Activated T-helper 2 cell treated with anti-CD3 and anti-CD28 coated beads, Interferon-gamma antibody, Interleukin-2, Interleukin-4, amounts not matched to agents 10 μg/mL and 5 μg/mL and 100 μg/mL, durations not matched to agents 14 hours and 24 hours and 36 hours (primary cell): ENCODE measurements around the gene TRIM32. TPM values are rescaled to one million over a fixed set of nuclear protein-coding genes. Genes with fewer than 3 reads are reported as not detected.
A peak's percentile ranks its signal among the peaks of the same experiment; 100 is the strongest.

ENCODE experiments used
- DNase-seq: peaks from one replicate; pipeline ENCODE4 v3.0.0; 2021; ENCODE audit warnings: low spot score
- H3K27ac Mint-ChIP-seq: one replicate; pipeline ENCODE4 v1.8.0; 2021; ENCODE audit warnings: mixed read lengths
- H3K27me3 Mint-ChIP-seq: one replicate; pipeline ENCODE4 v1.8.0; 2021; ENCODE audit warnings: low read depth, mixed read lengths
- H3K36me3 Mint-ChIP-seq: one replicate; pipeline ENCODE4 v1.8.0; 2021; ENCODE audit warnings: low read depth, mixed read lengths
- H3K4me1 Mint-ChIP-seq: one replicate; pipeline ENCODE4 v1.8.0; 2021; ENCODE audit warnings: low read depth, mixed read lengths
- H3K4me3 Mint-ChIP-seq: one replicate; pipeline ENCODE4 v1.8.0; 2021; ENCODE audit warnings: low read depth, mild to moderate bottlenecking, moderate library complexity, mixed read lengths
- H3K9me3 Mint-ChIP-seq: one replicate; pipeline ENCODE4 v1.8.0; 2021; ENCODE audit warnings: mixed read lengths
- intact Hi-C: fragments of 100-400 bp; cut with micrococcal nuclease; formaldehyde crosslinking; loops from one replicate; pipeline ENCODE4 v1.15.1; 2023
- total RNA-seq: library from RNA; stranded (reverse); gene quantifications from 2 replicates; pipeline ENCODE4 v1.2.3, GENCODE V29; 2022

The TRIM32 gene
- total RNA-seq, 1 donor from 2014 or later, result 15.7 TPM

DNA sequence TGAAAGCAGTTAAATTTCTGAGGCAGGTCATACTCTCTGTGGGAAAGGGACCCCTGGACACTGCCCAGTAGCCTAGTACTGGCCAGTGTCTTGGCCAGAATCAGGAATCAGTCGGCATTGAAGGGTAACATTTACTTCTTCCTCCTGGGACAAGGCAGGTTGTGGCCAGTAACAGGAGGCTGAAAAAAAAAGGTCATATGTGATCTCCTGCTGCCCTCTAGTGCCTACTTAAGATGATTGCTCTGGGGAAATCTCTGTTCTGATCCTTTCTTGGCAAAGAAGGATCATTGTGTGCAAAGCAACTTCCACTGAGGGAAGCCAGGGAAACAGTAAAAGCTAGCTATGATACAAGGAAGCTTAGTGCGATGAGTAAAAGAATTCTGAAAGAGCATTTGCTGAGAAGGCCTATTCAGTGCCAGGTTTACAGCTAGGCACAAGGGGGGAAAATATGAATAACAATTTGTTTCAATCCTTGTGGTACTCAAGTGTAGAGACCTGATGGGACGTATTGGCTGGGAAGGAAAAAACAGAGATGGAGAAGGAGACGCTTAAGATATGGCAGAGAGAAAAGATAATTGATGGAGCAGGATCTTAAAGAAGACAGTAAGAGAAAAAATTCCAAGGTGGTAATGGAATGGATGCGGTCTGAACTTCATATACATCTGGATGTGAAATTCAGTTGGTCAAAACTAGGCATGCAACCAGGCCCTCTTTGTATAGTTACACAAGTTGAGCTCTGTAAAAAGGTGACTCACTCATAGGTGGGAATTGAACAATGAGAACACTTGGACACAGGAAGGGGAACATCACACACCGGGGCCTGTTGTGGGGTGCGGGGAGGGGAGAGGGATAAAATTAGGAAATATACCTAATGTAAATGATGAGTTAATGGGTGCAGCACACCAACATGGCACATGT is 25.8 kb upstream of the TRIM32 start:
- Mint-ChIP-seq H3K27ac (no peak overlapping the region), H3K27me3 (no peaks in the 10 kb centered on the region), H3K4me1 (no peaks in the 10 kb centered on the region), H3K4me3 (no peak overlapping the region), H3K9me3 (no peaks in the 10 kb centered on the region), H3K36me3 (no peaks in the 10 kb centered on the region)
- DNase-seq, result no peak
- intact Hi-C loops, result loop anchor here (2.0 to 10.0 kb wide), 3 partner anchors 72 to 1069 kb away; partner anchors contain the start of gene PAPPA

DNA sequence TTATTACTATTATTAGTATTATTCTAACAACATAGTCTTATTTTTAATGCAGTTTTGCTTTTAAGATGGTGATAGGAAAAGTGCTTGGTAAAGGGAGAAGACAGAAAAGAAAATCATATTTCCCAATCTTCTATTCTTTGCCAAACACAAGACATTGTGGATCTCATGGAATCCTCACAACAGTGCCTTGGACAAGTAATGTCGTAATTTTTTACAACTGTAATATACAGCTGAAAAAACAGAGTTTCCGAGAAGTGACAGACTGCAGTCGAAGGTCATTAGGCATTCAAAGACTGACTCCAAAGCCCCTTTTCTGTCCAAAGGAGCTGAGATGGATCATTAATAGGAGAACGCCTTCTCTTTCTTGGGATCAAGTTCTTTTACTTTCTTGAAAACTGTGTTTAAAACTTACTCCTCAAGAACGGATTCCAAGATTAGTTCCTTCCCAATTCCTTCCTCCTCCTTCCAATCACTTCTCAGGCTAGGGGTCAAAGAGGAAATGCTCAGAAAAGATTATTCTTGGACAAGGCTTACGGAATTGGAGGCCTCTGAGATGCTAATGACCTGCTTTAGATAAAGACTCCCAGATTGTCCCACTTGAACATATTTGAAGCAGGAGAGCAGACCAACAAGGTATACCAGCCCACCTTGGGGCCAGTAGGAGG is 24.3 kb upstream of the TRIM32 start:
- no peaks in the 10 kb centered on the region for H3K36me3 Mint-ChIP-seq
- H3K27ac Mint-ChIP-seq, result no peak overlapping the region
- intact Hi-C loops, result loop anchor here (5.0 to 10.0 kb wide), 2 partner anchors 508 to 1070 kb away; partner anchors contain the start of gene PAPPA
- H3K27me3 Mint-ChIP-seq, result no peaks in the 10 kb centered on the region
- no peaks in the 10 kb centered on the region for H3K4me1 Mint-ChIP-seq
- no peak overlapping the region for H3K4me3 Mint-ChIP-seq
- no peaks in the 10 kb centered on the region for H3K9me3 Mint-ChIP-seq
- DNase-seq, result no peak

DNA sequence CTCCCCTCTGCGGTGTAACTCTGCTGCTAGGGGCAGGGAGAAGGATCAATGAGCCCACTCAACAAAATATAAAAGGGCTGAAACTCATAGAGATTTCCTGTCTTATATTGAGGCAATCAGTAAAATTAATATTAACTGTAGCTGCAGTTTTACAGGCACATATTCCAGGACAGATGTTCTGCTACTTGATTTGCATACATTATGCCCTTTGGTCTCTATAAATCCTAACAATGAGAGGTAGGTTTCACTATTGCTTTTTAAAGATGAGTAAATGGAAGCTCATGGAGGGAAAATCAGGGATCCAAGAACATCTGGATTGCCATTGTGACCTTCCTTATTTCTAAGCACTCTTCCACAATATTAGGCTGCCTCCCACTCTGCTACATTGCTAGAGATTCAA is 23.5 kb upstream of the TRIM32 start:
- Mint-ChIP-seq H3K9me3 (no peaks in the 10 kb centered on the region), H3K27me3 (no peaks in the 10 kb centered on the region), H3K4me3 (no peak overlapping the region), H3K36me3 (no peaks in the 10 kb centered on the region), H3K4me1 (no peaks in the 10 kb centered on the region), H3K27ac (no peak overlapping the region)
- intact Hi-C loops, result loop anchor here (5.0 to 10.0 kb wide), 2 partner anchors 509 to 1071 kb away; partner anchors contain the start of gene PAPPA
- no peak for DNase-seq

GRCh38 chr9:116668970-116669695 is 18.0 kb upstream of the TRIM32 start:
- H3K27me3 Mint-ChIP-seq, result no peaks in the 10 kb centered on the region
- no peaks in the 10 kb centered on the region for H3K36me3 Mint-ChIP-seq
- intact Hi-C loops, result loop anchor here (10.0 kb wide), 1 partner anchor 514 kb away; the partner anchor contains the start of gene PAPPA
- no peak overlapping the region for H3K27ac Mint-ChIP-seq
- no peak for DNase-seq
- H3K9me3 Mint-ChIP-seq, result peaks cover 14% of the 10 kb centered on the region
- H3K4me3 Mint-ChIP-seq, result no peak overlapping the region
- no peaks in the 10 kb centered on the region for H3K4me1 Mint-ChIP-seq

DNA sequence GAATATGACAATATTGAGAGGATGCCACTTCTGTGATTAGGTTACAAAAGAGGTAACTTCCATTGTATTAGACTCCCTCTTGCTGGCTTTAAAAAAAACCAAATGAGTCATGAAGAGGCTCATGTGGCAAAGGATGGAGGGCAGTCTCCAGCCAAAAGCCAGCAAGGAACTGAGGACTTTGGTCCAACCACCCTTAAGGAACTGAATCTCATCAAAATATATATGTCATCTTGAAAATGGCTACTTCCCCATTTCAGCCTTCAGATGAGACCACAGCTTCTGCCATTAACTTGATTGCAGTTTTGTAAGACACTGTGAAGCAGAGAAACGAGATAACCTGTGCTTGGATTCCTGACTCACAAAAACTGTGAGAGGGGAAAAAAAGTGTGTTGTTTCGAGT is 15.5 kb upstream of the TRIM32 start:
- Mint-ChIP-seq H3K4me1 (no peaks in the 10 kb centered on the region), H3K27ac (no peak overlapping the region), H3K9me3 (peaks cover 14% of the 10 kb centered on the region), H3K27me3 (no peaks in the 10 kb centered on the region), H3K36me3 (no peaks in the 10 kb centered on the region), H3K4me3 (no peak overlapping the region)
- DNase-seq, result no peak
- intact Hi-C loops, result no loop called here

- intact Hi-C loops, result no loop called here
- no peak for DNase-seq
- Mint-ChIP-seq H3K27ac (no peak overlapping the region), H3K9me3 (peaks cover 14% of the 10 kb centered on the region), H3K27me3 (no peaks in the 10 kb centered on the region), H3K36me3 (no peaks in the 10 kb centered on the region), H3K4me1 (no peaks in the 10 kb centered on the region), H3K4me3 (no peak overlapping the region)
Measured at GRCh38 chr9:116673375-116673774, 13.7 kb upstream of the TRIM32 start.

- no peak for DNase-seq
- Mint-ChIP-seq H3K27ac (no peak overlapping the region), H3K4me3 (no peak overlapping the region), H3K36me3 (no peaks in the 10 kb centered on the region), H3K27me3 (no peaks in the 10 kb centered on the region), H3K9me3 (peaks cover 14% of the 10 kb centered on the region), H3K4me1 (no peaks in the 10 kb centered on the region)
- intact Hi-C loops, result no loop called here
Measured at GRCh38 chr9:116674210-116674980, 12.7 kb upstream of the TRIM32 start.

DNA sequence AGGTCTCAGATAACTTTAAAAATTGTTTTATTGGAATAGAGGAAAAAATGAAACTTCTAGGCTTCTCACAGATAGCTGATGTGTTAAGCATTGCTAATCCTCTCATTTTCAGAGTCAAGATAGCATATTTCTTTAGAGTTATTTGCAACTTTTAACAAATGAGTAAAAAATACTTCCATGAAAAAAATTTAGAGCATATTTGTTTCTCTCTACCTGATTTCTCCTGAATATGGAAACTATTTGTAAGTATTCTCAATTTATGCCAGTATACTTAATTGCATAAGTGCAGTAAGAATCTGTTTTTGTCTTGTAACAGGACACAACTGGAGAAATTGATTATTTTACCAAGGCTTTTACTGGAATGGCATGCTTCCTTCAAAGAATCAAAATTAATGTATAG is 3.6 kb upstream of the TRIM32 start:
- Mint-ChIP-seq H3K4me1 (peaks cover 20% of the 10 kb centered on the region), H3K27me3 (no peaks in the 10 kb centered on the region), H3K9me3 (peaks cover 12% of the 10 kb centered on the region), H3K4me3 (no peak overlapping the region), H3K36me3 (peaks cover 9% of the 10 kb centered on the region), H3K27ac (no peak overlapping the region)
- no peak for DNase-seq
- intact Hi-C loops, result no loop called here

DNA sequence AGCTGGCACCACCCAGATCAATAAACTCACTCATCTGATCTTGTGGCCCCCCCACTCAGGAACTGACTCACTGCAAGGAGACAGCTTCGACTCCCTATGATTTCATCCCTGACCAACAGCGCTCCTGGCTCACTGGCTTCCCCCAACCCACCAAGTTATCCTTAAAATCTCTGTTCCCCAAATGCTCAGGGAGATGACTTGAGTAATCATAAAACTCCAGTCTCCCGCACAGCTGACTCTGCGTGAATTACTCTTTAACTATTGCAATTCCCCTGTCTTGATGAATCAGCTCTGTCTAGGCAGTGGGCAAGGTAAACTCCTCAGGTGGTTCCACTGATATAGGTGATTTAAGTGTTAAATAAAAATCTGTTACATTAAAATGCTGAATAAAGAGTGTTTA is 1.9 kb upstream of the TRIM32 start:
- peaks cover 32% of the 10 kb centered on the region for H3K4me1 Mint-ChIP-seq
- intact Hi-C loops, result no loop called here
- no peak overlapping the region for H3K27ac Mint-ChIP-seq
- H3K9me3 Mint-ChIP-seq, result peaks cover 12% of the 10 kb centered on the region
- no peak for DNase-seq
- peaks cover 12% of the 10 kb centered on the region for H3K36me3 Mint-ChIP-seq
- no peaks in the 10 kb centered on the region for H3K27me3 Mint-ChIP-seq
- H3K4me3 Mint-ChIP-seq, result no peak overlapping the region

GRCh38 chr9:116686135-116686534 is 970 bp upstream of the TRIM32 start:
- Mint-ChIP-seq H3K9me3 (peaks cover 12% of the 10 kb centered on the region), H3K27ac (no peak overlapping the region), H3K4me3 (peak overlapping the region; percentile 89), H3K27me3 (no peaks in the 10 kb centered on the region), H3K36me3 (peaks cover 16% of the 10 kb centered on the region), H3K4me1 (peaks cover 39% of the 10 kb centered on the region)
- DNase-seq, result no peak
- intact Hi-C loops, result no loop called here

DNA sequence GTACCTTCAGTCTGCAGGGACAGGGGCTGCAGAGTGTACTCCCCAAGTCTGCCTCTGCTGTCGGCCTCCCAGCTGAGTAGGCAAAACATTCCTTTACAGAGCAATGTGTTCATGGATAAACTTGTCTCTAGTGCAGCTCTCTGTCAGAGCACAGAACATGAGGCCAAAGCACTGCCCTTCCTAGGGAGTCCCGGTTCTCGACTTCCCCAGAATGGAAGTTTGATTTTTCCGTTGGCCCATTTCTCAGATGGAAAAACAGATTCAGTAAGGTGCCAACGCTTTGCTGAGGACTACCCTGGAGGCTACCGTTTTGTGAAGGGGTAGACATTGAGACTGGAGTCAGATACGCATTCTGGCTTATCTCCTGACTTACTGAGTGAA is 422 bp upstream of the TRIM32 start:
- Mint-ChIP-seq H3K4me1 (peaks cover 43% of the 10 kb centered on the region), H3K27ac (peak overlapping the region; percentile 72), H3K36me3 (peaks cover 16% of the 10 kb centered on the region), H3K4me3 (peak overlapping the region; percentile 89), H3K9me3 (peaks cover 12% of the 10 kb centered on the region), H3K27me3 (no peaks in the 10 kb centered on the region)
- intact Hi-C loops, result no loop called here
- DNase-seq, result no peak

GRCh38 chr9:116687754-116688135 is 640 bp downstream of the TRIM32 start:
- DNase-seq, result no peak
- Mint-ChIP-seq H3K4me1 (peaks cover 49% of the 10 kb centered on the region), H3K27me3 (no peaks in the 10 kb centered on the region), H3K9me3 (peaks cover 12% of the 10 kb centered on the region), H3K36me3 (peaks cover 16% of the 10 kb centered on the region), H3K27ac (peak overlapping the region; percentile 72), H3K4me3 (peak overlapping the region; percentile 89)
- intact Hi-C loops, result no loop called here
